ENCODE data around the gene TOMM20. TPM values are rescaled to one million over a fixed set of nuclear protein-coding genes. Genes with fewer than 3 reads are reported as not detected.
"Not testable (repeated sequence)": the region's sequence is repeated elsewhere in the genome, so short reads cannot be mapped to it uniquely, and the experiment has no call there.

TOMM20 gene
- total and polyA plus RNA-seq, 2 experiments from 2014 or later = 138 to 159 TPM

DNA sequence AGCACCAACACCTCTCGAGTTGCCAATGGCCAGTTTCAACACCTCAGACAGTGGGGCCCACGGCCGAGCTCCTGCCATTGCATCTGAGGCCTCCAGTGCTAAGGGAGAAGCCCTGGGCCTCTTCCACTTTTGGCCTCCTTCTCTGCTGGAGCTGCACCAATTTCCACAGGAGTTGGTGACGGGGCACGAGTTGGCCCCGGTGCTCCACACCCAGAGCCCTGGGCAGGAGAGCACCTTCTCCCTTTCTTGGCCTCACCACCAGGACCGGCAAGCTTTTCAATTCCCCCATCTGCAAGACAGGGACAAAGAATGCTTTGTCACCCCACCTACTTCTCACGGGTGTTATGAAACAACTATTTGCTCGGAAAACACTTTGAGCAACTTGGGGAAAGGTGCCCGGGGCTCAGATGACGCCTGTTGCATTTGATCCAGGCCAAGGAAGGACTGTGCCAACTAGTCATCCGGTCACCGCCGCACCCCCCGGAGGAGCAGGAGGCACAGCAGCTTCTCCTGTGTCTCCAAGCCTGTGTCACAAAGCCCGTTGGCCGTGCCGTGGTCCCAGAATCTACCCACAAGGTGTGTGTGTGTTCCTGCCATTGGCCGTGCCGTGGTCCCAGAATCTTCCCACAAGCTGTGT lies 55.2 kb downstream of the TOMM20 start:
- Histone ChIP-seq H3F3A (replicated peaks; ENCODE audit: low read depth) (peaks cover 8% of the 10 kb centered on the region), H3K4me3 (no peak overlapping the region), H3K36me3 (ENCODE audit: insufficient read depth) (no peaks in the 10 kb centered on the region), H3K27ac (ENCODE audit: low read depth) (no peak overlapping the region), H3K27me3 (ENCODE audit: insufficient read depth) (no peaks in the 10 kb centered on the region), H3K9me2 (ENCODE audit: insufficient read depth) (no peaks in the 10 kb centered on the region), H2AFZ (no peak overlapping the region), H3K4me1 (ENCODE audit: insufficient read depth) (no peaks in the 10 kb centered on the region), H3K79me2 (replicated peaks; ENCODE audit: insufficient read depth) (no peaks in the 10 kb centered on the region), H3K4me2 (no peak overlapping the region), H4K20me1 (replicated peaks; ENCODE audit: insufficient read depth) (no peaks in the 10 kb centered on the region)
- Mint-ChIP-seq H3K4me3 (no peak overlapping the region), H3K4me1 (peaks cover 7% of the 10 kb centered on the region; the same call in 1 of the 3 replicates), H3K9me3 (no peaks in the 10 kb centered on the region), H3K27me3 (ENCODE audit: insufficient read depth, low read depth, poor library complexity) (peaks cover 2% of the 10 kb centered on the region), H3K36me3 (ENCODE audit: low read depth) (no peaks in the 10 kb centered on the region), H3K27ac (no peak overlapping the region)
- no peak for DNase-seq (ENCODE audit: low spot score)
- TF ChIP-seq EZH2phosphoT487 (IDR thresholded peaks at IDR 0.05; ENCODE audit: unreplicated experiment) = no peak
- ATAC-seq = no peak

- not testable (repeated sequence) for H3K9me3 Mint-ChIP-seq; H3K4me2 ChIP-seq; H3K36me3 Mint-ChIP-seq (ENCODE audit: low read depth); H3K4me3 Mint-ChIP-seq; DNase-seq (ENCODE audit: low spot score); H2AFZ ChIP-seq; H3K27ac Mint-ChIP-seq; H3K27me3 ChIP-seq (ENCODE audit: insufficient read depth); H3K4me3 ChIP-seq; H3K4me1 Mint-ChIP-seq; H3K9me2 ChIP-seq (ENCODE audit: insufficient read depth); ATAC-seq; H3K27me3 Mint-ChIP-seq (ENCODE audit: insufficient read depth, low read depth, poor library complexity); H3K79me2 ChIP-seq (replicated peaks; ENCODE audit: insufficient read depth); H3K27ac ChIP-seq (ENCODE audit: low read depth); H4K20me1 ChIP-seq (replicated peaks; ENCODE audit: insufficient read depth); H3F3A ChIP-seq (replicated peaks; ENCODE audit: low read depth); H3K4me1 ChIP-seq (ENCODE audit: insufficient read depth); H3K36me3 ChIP-seq (ENCODE audit: insufficient read depth)
These were observed 56.1 kb downstream of the TOMM20 start for GRCh38 chr1:235072577-235072976.

- peak overlapping the region; percentile 65; the same call in 1 of the 2 replicates for H3K27ac Mint-ChIP-seq
- TF ChIP-seq ZNF114 (CRISPR knock-in tag; IDR thresholded peaks at IDR 0.05) (no peak), EZH2phosphoT487 (IDR thresholded peaks at IDR 0.05; ENCODE audit: unreplicated experiment) (no peak), ZNF331 (CRISPR knock-in tag; IDR thresholded peaks at IDR 0.05; ENCODE audit: low read depth) (no peak), STAT1 (IDR thresholded peaks at IDR 0.05; ENCODE audit: unreplicated experiment) (no peak), EZH2 (IDR thresholded peaks at IDR 0.05; ENCODE audit: low read depth, unreplicated experiment) (no peak), CREB1 (CRISPR knock-in tag; IDR thresholded peaks at IDR 0.05; ENCODE audit: low read depth) (no peak)
- TF ChIP-seq, protein P1, sequence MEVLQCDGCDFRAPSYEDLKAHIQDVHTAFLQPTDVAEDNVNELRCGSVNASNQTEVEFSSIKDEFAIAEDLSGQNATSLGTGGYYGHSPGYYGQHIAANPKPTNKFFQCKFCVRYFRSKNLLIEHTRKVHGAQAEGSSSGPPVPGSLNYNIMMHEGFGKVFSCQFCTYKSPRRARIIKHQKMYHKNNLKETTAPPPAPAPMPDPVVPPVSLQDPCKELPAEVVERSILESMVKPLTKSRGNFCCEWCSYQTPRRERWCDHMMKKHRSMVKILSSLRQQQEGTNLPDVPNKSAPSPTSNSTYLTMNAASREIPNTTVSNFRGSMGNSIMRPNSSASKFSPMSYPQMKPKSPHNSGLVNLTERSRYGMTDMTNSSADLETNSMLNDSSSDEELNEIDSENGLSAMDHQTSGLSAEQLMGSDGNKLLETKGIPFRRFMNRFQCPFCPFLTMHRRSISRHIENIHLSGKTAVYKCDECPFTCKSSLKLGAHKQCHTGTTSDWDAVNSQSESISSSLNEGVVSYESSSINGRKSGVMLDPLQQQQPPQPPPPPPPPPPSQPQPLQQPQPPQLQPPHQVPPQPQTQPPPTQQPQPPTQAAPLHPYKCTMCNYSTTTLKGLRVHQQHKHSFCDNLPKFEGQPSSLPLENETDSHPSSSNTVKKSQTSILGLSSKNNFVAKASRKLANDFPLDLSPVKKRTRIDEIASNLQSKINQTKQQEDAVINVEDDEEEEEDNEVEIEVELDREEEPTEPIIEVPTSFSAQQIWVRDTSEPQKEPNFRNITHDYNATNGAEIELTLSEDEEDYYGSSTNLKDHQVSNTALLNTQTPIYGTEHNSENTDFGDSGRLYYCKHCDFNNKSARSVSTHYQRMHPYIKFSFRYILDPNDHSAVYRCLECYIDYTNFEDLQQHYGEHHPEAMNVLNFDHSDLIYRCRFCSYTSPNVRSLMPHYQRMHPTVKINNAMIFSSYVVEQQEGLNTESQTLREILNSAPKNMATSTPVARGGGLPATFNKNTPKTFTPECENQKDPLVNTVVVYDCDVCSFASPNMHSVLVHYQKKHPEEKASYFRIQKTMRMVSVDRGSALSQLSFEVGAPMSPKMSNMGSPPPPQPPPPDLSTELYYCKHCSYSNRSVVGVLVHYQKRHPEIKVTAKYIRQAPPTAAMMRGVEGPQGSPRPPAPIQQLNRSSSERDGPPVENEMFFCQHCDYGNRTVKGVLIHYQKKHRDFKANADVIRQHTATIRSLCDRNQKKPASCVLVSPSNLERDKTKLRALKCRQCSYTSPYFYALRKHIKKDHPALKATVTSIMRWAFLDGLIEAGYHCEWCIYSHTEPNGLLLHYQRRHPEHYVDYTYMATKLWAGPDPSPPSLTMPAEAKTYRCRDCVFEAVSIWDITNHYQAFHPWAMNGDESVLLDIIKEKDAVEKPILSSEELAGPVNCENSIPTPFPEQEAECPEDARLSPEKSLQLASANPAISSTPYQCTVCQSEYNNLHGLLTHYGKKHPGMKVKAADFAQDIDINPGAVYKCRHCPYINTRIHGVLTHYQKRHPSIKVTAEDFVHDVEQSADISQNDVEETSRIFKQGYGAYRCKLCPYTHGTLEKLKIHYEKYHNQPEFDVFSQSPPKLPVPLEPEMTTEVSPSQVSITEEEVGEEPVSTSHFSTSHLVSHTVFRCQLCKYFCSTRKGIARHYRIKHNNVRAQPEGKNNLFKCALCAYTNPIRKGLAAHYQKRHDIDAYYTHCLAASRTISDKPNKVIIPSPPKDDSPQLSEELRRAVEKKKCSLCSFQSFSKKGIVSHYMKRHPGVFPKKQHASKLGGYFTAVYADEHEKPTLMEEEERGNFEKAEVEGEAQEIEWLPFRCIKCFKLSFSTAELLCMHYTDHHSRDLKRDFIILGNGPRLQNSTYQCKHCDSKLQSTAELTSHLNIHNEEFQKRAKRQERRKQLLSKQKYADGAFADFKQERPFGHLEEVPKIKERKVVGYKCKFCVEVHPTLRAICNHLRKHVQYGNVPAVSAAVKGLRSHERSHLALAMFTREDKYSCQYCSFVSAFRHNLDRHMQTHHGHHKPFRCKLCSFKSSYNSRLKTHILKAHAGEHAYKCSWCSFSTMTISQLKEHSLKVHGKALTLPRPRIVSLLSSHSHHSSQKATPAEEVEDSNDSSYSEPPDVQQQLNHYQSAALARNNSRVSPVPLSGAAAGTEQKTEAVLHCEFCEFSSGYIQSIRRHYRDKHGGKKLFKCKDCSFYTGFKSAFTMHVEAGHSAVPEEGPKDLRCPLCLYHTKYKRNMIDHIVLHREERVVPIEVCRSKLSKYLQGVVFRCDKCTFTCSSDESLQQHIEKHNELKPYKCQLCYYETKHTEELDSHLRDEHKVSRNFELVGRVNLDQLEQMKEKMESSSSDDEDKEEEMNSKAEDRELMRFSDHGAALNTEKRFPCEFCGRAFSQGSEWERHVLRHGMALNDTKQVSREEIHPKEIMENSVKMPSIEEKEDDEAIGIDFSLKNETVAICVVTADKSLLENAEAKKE (CRISPR knock-in tag; IDR thresholded peaks at IDR 0.05) = no peak
- TF ChIP-seq, protein P2, sequence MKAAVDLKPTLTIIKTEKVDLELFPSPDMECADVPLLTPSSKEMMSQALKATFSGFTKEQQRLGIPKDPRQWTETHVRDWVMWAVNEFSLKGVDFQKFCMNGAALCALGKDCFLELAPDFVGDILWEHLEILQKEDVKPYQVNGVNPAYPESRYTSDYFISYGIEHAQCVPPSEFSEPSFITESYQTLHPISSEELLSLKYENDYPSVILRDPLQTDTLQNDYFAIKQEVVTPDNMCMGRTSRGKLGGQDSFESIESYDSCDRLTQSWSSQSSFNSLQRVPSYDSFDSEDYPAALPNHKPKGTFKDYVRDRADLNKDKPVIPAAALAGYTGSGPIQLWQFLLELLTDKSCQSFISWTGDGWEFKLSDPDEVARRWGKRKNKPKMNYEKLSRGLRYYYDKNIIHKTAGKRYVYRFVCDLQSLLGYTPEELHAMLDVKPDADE (IDR thresholded peaks at IDR 0.05) = no peak
These were observed 56.5 kb downstream of the TOMM20 start for GRCh38 chr1:235072096-235072495.

More at GRCh38 chr1:235072096-235072495, 56.5 kb downstream of the TOMM20 start:
- H3K36me3 Mint-ChIP-seq (ENCODE audit: low read depth) = no peaks in the 10 kb centered on the region
- no peaks in the 10 kb centered on the region; the same call in 2 of the 3 replicates for H3K9me3 Mint-ChIP-seq
- Histone ChIP-seq H3K79me2 (replicated peaks; ENCODE audit: insufficient read depth) (no peaks in the 10 kb centered on the region), H3K27me3 (ENCODE audit: insufficient read depth) (no peaks in the 10 kb centered on the region), H2AFZ (no peak overlapping the region), H3K9me2 (ENCODE audit: insufficient read depth) (no peaks in the 10 kb centered on the region), H3K36me3 (ENCODE audit: insufficient read depth) (no peaks in the 10 kb centered on the region), H3K27ac (ENCODE audit: low read depth) (no peak overlapping the region), H3K4me2 (no peak overlapping the region), H3K4me3 (no peak overlapping the region), H3K4me1 (ENCODE audit: insufficient read depth) (no peaks in the 10 kb centered on the region), H4K20me1 (replicated peaks; ENCODE audit: insufficient read depth) (no peaks in the 10 kb centered on the region), H3F3A (replicated peaks; ENCODE audit: low read depth) (no peaks in the 10 kb centered on the region)
- no peak for ATAC-seq
- peaks cover 5% of the 10 kb centered on the region for H3K27me3 Mint-ChIP-seq (ENCODE audit: insufficient read depth, low read depth, poor library complexity)
- DNase-seq (ENCODE audit: low spot score) = no peak
- no peak overlapping the region for H3K4me3 Mint-ChIP-seq
- peaks cover 10% of the 10 kb centered on the region; the same call in 1 of the 3 replicates for H3K4me1 Mint-ChIP-seq
